Loucy (cell line): ENCODE results near the gene SNX25.

Source experiments
- H2AFZ ChIP-seq: fragments of 200-600 bp; sonication (generic); 2 replicates; pipeline ENCODE4 v1.6.0; 2016; ENCODE audit warnings: antibody characterized with exemption, mild to moderate bottlenecking, low read length, moderate library complexity
- H3F3A ChIP-seq: fragments of 200-600 bp; 2 replicates; pipeline ENCODE4 v1.6.0; 2016; ENCODE audit warnings: antibody characterized with exemption, low read depth, mild to moderate bottlenecking
- H3K27me3 ChIP-seq: fragments of 200-600 bp; sonication (generic); 2 replicates; pipeline ENCODE4 v1.6.1; 2014; ENCODE audit warnings: low read length, mild to moderate bottlenecking; ENCODE audit not compliant: insufficient read depth, poor library complexity, severe bottlenecking
- H3K36me3 ChIP-seq: fragments of 200-600 bp; sonication (generic); 2 replicates; pipeline ENCODE4 v1.6.1; 2016; ENCODE audit warnings: low read length; ENCODE audit not compliant: insufficient read depth
- H3K4me1 ChIP-seq: fragments of 200-600 bp; sonication (generic); 2 replicates; pipeline ENCODE4 v1.5.1; 2014; ENCODE audit warnings: low read length, mild to moderate bottlenecking; ENCODE audit not compliant: insufficient read depth, poor library complexity, severe bottlenecking
- H3K4me2 ChIP-seq: fragments of 200-600 bp; sonication (generic); 2 replicates; pipeline ENCODE4 v1.6.0; 2014; ENCODE audit warnings: antibody characterized with exemption, low read length, low read depth, mild to moderate bottlenecking; ENCODE audit not compliant: poor library complexity, severe bottlenecking
- H3K4me3 ChIP-seq: fragments of 200-600 bp; sonication (generic); 2 replicates; pipeline ENCODE4 v1.5.1; 2014; ENCODE audit warnings: low read length, mild to moderate bottlenecking, mixed read lengths; ENCODE audit not compliant: poor library complexity, severe bottlenecking
- H3K79me2 ChIP-seq: fragments of 200-600 bp; sonication (generic); 2 replicates; pipeline ENCODE4 v1.6.1; 2014; ENCODE audit warnings: low read length; ENCODE audit not compliant: insufficient read depth
- H3K9ac ChIP-seq: fragments of 200-600 bp; sonication (generic); 2 replicates; pipeline ENCODE4 v1.6.0; 2014; ENCODE audit warnings: mild to moderate bottlenecking, low read depth, low read length, moderate library complexity; ENCODE audit not compliant: poor library complexity, severe bottlenecking
- H3K9me2 ChIP-seq: fragments of 200-600 bp; sonication (generic); replicated peaks from 2 replicates; pipeline ENCODE4 v1.6.1; 2016; ENCODE audit warnings: low read depth, low read length, mixed read lengths
- H3K9me3 ChIP-seq: fragments of 200-600 bp; sonication (generic); 2 replicates; pipeline ENCODE4 v1.6.1; 2014; ENCODE audit warnings: mild to moderate bottlenecking, antibody characterized with exemption, low read length, low read depth; ENCODE audit not compliant: insufficient read depth
- H4K20me1 ChIP-seq: fragments of 200-600 bp; sonication (generic); 2 replicates; pipeline ENCODE4 v1.6.0; 2014; ENCODE audit warnings: antibody characterized with exemption, low read length, mild to moderate bottlenecking; ENCODE audit not compliant: insufficient read depth, poor library complexity, severe bottlenecking
- EZH2phosphoT487 ChIP-seq: fragments of 200-600 bp; IDR thresholded peaks from 2 replicates; pipeline ENCODE4 v1.6.1; 2018; ENCODE audit warnings: antibody characterized with exemption, mild to moderate bottlenecking, moderate library complexity, borderline replicate concordance
- TF ChIP-seq, protein P1 (sequence below): fragments of 200-600 bp; sonication (generic); conservative IDR thresholded peaks from 2 replicates; pipeline ENCODE4 v1.5.1; 2014; ENCODE audit warnings: mild to moderate bottlenecking, antibody characterized with exemption, low read length

Gene SNX25

DNA sequence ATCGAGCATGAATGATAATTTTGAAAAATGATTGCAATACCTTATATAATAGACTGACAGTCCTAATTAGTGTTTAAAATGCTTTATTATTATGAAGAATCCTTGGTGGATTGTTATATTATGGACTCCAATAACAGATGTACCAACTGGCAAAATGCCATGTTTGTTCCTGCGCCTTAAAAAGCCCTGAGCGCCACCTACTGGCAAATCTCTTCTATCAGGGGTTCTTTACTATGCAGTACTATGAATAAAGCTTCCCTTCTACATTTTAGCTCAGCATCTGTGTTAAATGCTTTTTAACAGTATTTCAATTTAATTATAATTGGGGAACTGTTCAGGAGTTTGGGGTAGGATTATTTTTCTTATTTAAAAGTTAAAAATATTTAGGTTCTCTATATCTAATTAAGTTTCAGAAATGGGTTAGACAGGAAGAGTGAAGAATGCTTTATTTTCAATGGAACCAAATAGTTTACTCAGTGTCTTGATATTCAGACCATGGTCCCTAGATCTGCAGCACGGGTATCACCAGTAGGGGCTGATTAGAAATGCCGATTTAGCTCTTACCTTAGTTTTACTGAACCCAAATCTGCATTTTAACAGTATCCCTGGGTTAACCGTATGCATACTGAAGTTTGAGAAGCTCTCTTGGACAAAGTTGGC lies 25.6 kb upstream of the SNX25 start:
- Histone ChIP-seq H3F3A (no peaks in the 10 kb centered on the region), H3K4me2 (no peak overlapping the region), H3K9ac (no peak overlapping the region), H3K27me3 (no peaks in the 10 kb centered on the region), H3K4me1 (peaks cover 5% of the 10 kb centered on the region), H3K9me3 (no peaks in the 10 kb centered on the region), H2AFZ (no peak overlapping the region), H3K4me3 (no peak overlapping the region), H3K9me2 (no peaks in the 10 kb centered on the region), H3K36me3 (no peaks in the 10 kb centered on the region), H4K20me1 (no peaks in the 10 kb centered on the region), H3K79me2 (peaks cover 3% of the 10 kb centered on the region; the same call in 1 of the 2 replicates)
- TF ChIP-seq, protein P1, sequence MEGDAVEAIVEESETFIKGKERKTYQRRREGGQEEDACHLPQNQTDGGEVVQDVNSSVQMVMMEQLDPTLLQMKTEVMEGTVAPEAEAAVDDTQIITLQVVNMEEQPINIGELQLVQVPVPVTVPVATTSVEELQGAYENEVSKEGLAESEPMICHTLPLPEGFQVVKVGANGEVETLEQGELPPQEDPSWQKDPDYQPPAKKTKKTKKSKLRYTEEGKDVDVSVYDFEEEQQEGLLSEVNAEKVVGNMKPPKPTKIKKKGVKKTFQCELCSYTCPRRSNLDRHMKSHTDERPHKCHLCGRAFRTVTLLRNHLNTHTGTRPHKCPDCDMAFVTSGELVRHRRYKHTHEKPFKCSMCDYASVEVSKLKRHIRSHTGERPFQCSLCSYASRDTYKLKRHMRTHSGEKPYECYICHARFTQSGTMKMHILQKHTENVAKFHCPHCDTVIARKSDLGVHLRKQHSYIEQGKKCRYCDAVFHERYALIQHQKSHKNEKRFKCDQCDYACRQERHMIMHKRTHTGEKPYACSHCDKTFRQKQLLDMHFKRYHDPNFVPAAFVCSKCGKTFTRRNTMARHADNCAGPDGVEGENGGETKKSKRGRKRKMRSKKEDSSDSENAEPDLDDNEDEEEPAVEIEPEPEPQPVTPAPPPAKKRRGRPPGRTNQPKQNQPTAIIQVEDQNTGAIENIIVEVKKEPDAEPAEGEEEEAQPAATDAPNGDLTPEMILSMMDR = peak; percentile 90
- no peak for TF ChIP-seq EZH2phosphoT487

GRCh38 chr4:185186769-185187168 lies 22.6 kb upstream of the SNX25 start:
- Histone ChIP-seq H3K79me2 (peaks cover 3% of the 10 kb centered on the region; the same call in 1 of the 2 replicates), H4K20me1 (no peaks in the 10 kb centered on the region), H2AFZ (no peak overlapping the region), H3K4me3 (no peak overlapping the region), H3K4me1 (peaks cover 5% of the 10 kb centered on the region), H3K27me3 (no peaks in the 10 kb centered on the region), H3F3A (no peaks in the 10 kb centered on the region), H3K36me3 (peaks cover 5% of the 10 kb centered on the region; the same call in 1 of the 2 replicates), H3K9me2 (no peaks in the 10 kb centered on the region), H3K9me3 (no peaks in the 10 kb centered on the region), H3K4me2 (no peak overlapping the region), H3K9ac (no peak overlapping the region)
- TF ChIP-seq, protein P1 = no peak
- no peak for TF ChIP-seq EZH2phosphoT487

DNA sequence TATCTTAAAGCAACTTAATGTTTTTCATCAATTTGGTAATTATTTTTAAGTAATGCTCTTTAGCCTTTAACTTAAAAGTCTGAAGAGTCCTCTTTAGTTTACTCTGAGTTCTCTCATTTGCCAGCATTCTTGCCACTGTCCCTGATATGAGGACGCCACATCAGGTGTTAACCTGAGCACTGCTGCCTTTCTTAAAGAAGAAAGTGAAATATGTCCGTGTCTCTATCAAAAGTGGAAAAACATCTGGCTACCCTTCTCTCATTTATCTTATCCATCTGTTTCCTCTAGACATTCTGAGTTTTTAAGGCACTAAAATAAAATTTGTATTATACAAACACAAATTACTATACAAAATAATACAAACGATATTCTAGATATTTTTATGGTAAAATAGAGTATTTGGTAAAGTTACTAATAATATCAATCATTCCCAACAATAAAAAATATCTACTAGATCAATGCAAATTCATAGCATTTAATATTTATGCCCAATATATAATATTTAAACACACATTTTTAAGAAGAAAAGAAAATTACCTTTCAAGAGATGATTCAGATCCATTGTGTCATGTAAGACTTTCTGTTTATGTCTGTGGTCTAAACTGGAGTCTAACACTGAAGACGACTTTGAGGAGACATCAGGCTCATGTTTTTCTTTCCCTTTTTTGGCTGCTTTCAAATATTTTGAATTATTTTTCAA lies 19.6 kb upstream of the SNX25 start:
- Histone ChIP-seq H3K4me2 (no peak overlapping the region), H3F3A (no peaks in the 10 kb centered on the region), H4K20me1 (no peaks in the 10 kb centered on the region)

More for the DNA sequence above, 19.6 kb upstream of the SNX25 start:
- Histone ChIP-seq H3K4me3 (no peak overlapping the region), H3K9me2 (no peaks in the 10 kb centered on the region), H3K9me3 (no peaks in the 10 kb centered on the region), H3K9ac (no peak overlapping the region), H3K79me2 (0 out of 2 replicates have a peak, but pooled peaks cover 3% of the 10 kb centered on the region), H2AFZ (no peak overlapping the region), H3K4me1 (no peaks in the 10 kb centered on the region), H3K36me3 (peaks cover 5% of the 10 kb centered on the region; the same call in 1 of the 2 replicates), H3K27me3 (no peaks in the 10 kb centered on the region)
- TF ChIP-seq, protein P1 = no peak
- no peak for TF ChIP-seq EZH2phosphoT487
